H9 (cell line): ENCODE measurements around the gene ENOPH1. TPM values are rescaled to one million over a fixed set of nuclear protein-coding genes. Genes with fewer than 3 reads are reported as not detected.
A peak's percentile ranks its signal among the peaks of the same experiment; 100 is the strongest.

Experiments
- DNase-seq: peaks from one replicate; pipeline ENCODE4 v3.0.0-alpha.2; 2017
- H2AFZ ChIP-seq: one replicate; pipeline ENCODE4 v1.6.1; 2013; ENCODE audit warnings: mild to moderate bottlenecking, low read length, control low read depth, moderate library complexity
- H2AK5ac ChIP-seq: 2 replicates; pipeline ENCODE4 v1.6.1; 2013; ENCODE audit warnings: low read length, control low read depth, mixed read lengths; ENCODE audit not compliant: insufficient read length
- H2BK120ac ChIP-seq: one replicate; pipeline ENCODE4 v1.6.1; 2013; ENCODE audit warnings: low read depth, mild to moderate bottlenecking, low read length, control low read depth, inconsistent platforms; ENCODE audit not compliant: poor library complexity, severe bottlenecking
- H2BK12ac ChIP-seq: 2 replicates; pipeline ENCODE4 v1.6.1; 2013; ENCODE audit warnings: low read length, control low read depth, mixed read lengths, low read depth; ENCODE audit not compliant: insufficient read length
- H2BK15ac ChIP-seq: 2 replicates; pipeline ENCODE4 v1.6.1; 2013; ENCODE audit warnings: low read depth, low read length, control low read depth
- H2BK20ac ChIP-seq: one replicate; pipeline ENCODE4 v1.6.1; 2013; ENCODE audit warnings: low read depth, mild to moderate bottlenecking, low read length, control low read depth, inconsistent platforms; ENCODE audit not compliant: poor library complexity, severe bottlenecking
- H2BK5ac ChIP-seq: 2 replicates; pipeline ENCODE4 v1.6.1; 2013; ENCODE audit warnings: low read length, control low read depth, mixed read lengths; ENCODE audit not compliant: insufficient read length
- H3K14ac ChIP-seq: 2 replicates; pipeline ENCODE4 v1.6.1; 2013; ENCODE audit warnings: low read length, control low read depth; ENCODE audit not compliant: insufficient read depth
- H3K18ac ChIP-seq: 2 replicates; pipeline ENCODE4 v1.6.1; 2013; ENCODE audit warnings: low read depth, mild to moderate bottlenecking, mixed read lengths, low read length, control low read depth; ENCODE audit not compliant: insufficient read length
- H3K23ac ChIP-seq: 2 replicates; pipeline ENCODE4 v1.6.1; 2013; ENCODE audit warnings: low read length, control low read depth, mixed read lengths, low read depth; ENCODE audit not compliant: insufficient read length
- H3K23me2 ChIP-seq: 2 replicates; pipeline ENCODE4 v1.6.1; 2013; ENCODE audit warnings: low read depth, mild to moderate bottlenecking, mixed read lengths, low read length, control low read depth; ENCODE audit not compliant: insufficient read length, poor library complexity, severe bottlenecking
- H3K27ac ChIP-seq: 2 replicates; pipeline ENCODE4 v1.5.1; 2013; ENCODE audit warnings: low read length, control low read depth, mixed read lengths, low read depth; ENCODE audit not compliant: insufficient read length
- H3K27me3 ChIP-seq: 2 replicates; pipeline ENCODE4 v1.6.1; 2013; ENCODE audit warnings: low read length, control low read depth, inconsistent platforms; ENCODE audit not compliant: insufficient read depth
- H3K4ac ChIP-seq: 2 replicates; pipeline ENCODE4 v1.6.1; 2013; ENCODE audit warnings: low read depth, mild to moderate bottlenecking, control low read depth, inconsistent platforms, low read length, moderate library complexity
- H3K4me1 ChIP-seq: 2 replicates; pipeline ENCODE4 v1.6.1; 2013; ENCODE audit warnings: low read length, control low read depth, inconsistent platforms; ENCODE audit not compliant: insufficient read depth
- H3K4me2 ChIP-seq: 2 replicates; pipeline ENCODE4 v1.6.1; 2013; ENCODE audit warnings: low read length, control low read depth, mixed read lengths; ENCODE audit not compliant: insufficient read length, insufficient read depth
- H3K56ac ChIP-seq: 2 replicates; pipeline ENCODE4 v1.6.1; 2013; ENCODE audit warnings: low read depth, mild to moderate bottlenecking, mixed read lengths, low read length, control low read depth; ENCODE audit not compliant: insufficient read length
- H3K79me1 ChIP-seq: 2 replicates; pipeline ENCODE4 v1.6.1; 2013; ENCODE audit warnings: low read depth, mild to moderate bottlenecking, moderate library complexity, low read length, control low read depth, inconsistent platforms; ENCODE audit not compliant: insufficient read depth, poor library complexity, severe bottlenecking
- H3K79me2 ChIP-seq: 2 replicates; pipeline ENCODE4 v1.6.1; 2013; ENCODE audit warnings: low read length, control low read depth, inconsistent platforms; ENCODE audit not compliant: insufficient read depth
- H3K9ac ChIP-seq: 2 replicates; pipeline ENCODE4 v1.6.1; 2013; ENCODE audit warnings: low read length, control low read depth, mixed read lengths; ENCODE audit not compliant: insufficient read length; ENCODE audit errors: extremely low read depth
- H3K9me3 ChIP-seq: one replicate; pipeline ENCODE4 v1.6.1; 2013; ENCODE audit warnings: low read depth, low read length, inconsistent platforms; ENCODE audit not compliant: control insufficient read depth
- H3T11ph ChIP-seq: one replicate; pipeline ENCODE4 v1.6.1; 2013; ENCODE audit warnings: mild to moderate bottlenecking, low read length, control low read depth, inconsistent platforms
- H4K20me1 ChIP-seq: one replicate; pipeline ENCODE4 v1.6.1; 2013; ENCODE audit not compliant: control insufficient read depth, insufficient read length, insufficient read depth
- H4K5ac ChIP-seq: 2 replicates; pipeline ENCODE4 v1.6.1; 2013; ENCODE audit warnings: low read depth, mild to moderate bottlenecking, mixed read lengths, low read length, control low read depth; ENCODE audit not compliant: insufficient read length
- H4K8ac ChIP-seq: replicated peaks from 2 replicates; pipeline ENCODE4 v1.6.1; 2013; ENCODE audit warnings: low read length, control low read depth, mixed read lengths, low read depth; ENCODE audit not compliant: insufficient read length
- H4K91ac ChIP-seq: 2 replicates; pipeline ENCODE4 v1.6.1; 2013; ENCODE audit warnings: low read depth, mild to moderate bottlenecking, moderate library complexity, mixed read lengths, low read length, control low read depth; ENCODE audit not compliant: insufficient read length
- H3K27ac Mint-ChIP-seq, 3 experiments: 2 replicates in 2 of 3; 3 replicates in 1 of 3; pipeline ENCODE4 v1.8.0; 2020 to 2021; ENCODE audit warnings: mixed read lengths in 3 of 3, mild to moderate bottlenecking in 1 of 3, moderate library complexity in 1 of 3
- H3K27me3 Mint-ChIP-seq: 2 replicates; pipeline ENCODE4 v1.8.0; 2021; ENCODE audit warnings: low read depth, mild to moderate bottlenecking, moderate library complexity, mixed read lengths
- H3K36me3 Mint-ChIP-seq, 3 experiments: 2 replicates in 2 of 3; 3 replicates in 1 of 3; pipeline ENCODE4 v1.8.0; 2020 to 2021; ENCODE audit warnings: low read depth in 3 of 3, mixed read lengths in 3 of 3; ENCODE audit not compliant: insufficient read depth in 1 of 3
- H3K4me1 Mint-ChIP-seq, 2 experiments: 2 replicates each; pipeline ENCODE4 v1.8.0; 2020; ENCODE audit warnings: mixed read lengths in 2 of 2
- H3K4me3 Mint-ChIP-seq, 2 experiments: 2 replicates in 1 of 2; 3 replicates in 1 of 2; pipeline ENCODE4 v1.8.0; 2020 to 2021; ENCODE audit warnings: mild to moderate bottlenecking in 2 of 2, mixed read lengths in 2 of 2, moderate library complexity in 1 of 2
- H3K9me3 Mint-ChIP-seq, 2 experiments: 2 replicates in 1 of 2; 3 replicates in 1 of 2; pipeline ENCODE4 v1.8.0; 2020; ENCODE audit warnings: mild to moderate bottlenecking in 2 of 2, mixed read lengths in 2 of 2, moderate library complexity in 1 of 2
- CTCF ChIP-seq: fragments of 200-600 bp; sonication (generic); conservative IDR thresholded peaks from 3 replicates; pipeline ENCODE4 v1.8.0; 2021; ENCODE audit warnings: antibody characterized with exemption, mild to moderate bottlenecking
- WGBS: extraction: QIAGEN DNeasy Blood & Tissue Kit; methylation state at CpG from one replicate; pipeline ENCODE4 v1.1.7; 2013; ENCODE audit warnings: missing lambda C conversion rate, low lambda C conversion rate, mixed read lengths; ENCODE audit not compliant: insufficient read length; ENCODE audit errors: extremely low coverage; 5-methylcytosine and 5-hydroxymethylcytosine counted together
- total RNA-seq: library from RNA; stranded (reverse); gene quantifications from 2 replicates; pipeline ENCODE4 v1.2.1, GENCODE V29; 2021

Gene ENOPH1
- total RNA-seq, 1 experiment from 2014 or later = 62.4 TPM

GRCh38 chr4:82450966-82451755 lies 20.8 kb downstream of the ENOPH1 start:
- no peak overlapping the region for H2BK15ac ChIP-seq
- H3K9ac ChIP-seq = no peak overlapping the region
- no peaks in the 10 kb centered on the region for H4K20me1 ChIP-seq
- Mint-ChIP-seq H3K9me3 (no peaks in the 10 kb centered on the region), H3K27me3 (no peaks in the 10 kb centered on the region), H3K4me3 (no peak overlapping the region), H3K36me3 (peaks cover 54 to 76% (median 75%) of the 10 kb centered on the region in 3 experiments), H3K4me1 (peaks cover 7 to 8% of the 10 kb centered on the region in 2 experiments), H3K27ac (peak overlapping the region in 1 of 3 experiments; percentile 34; a peak in 2 of 7 replicates)
- peaks cover 9% of the 10 kb centered on the region for H3K79me2 ChIP-seq
- H3K27me3 ChIP-seq = no peaks in the 10 kb centered on the region
- H3K79me1 ChIP-seq = no peaks in the 10 kb centered on the region
- H3K9me3 ChIP-seq = no peaks in the 10 kb centered on the region
- no peak overlapping the region for H4K8ac ChIP-seq
- no peaks in the 10 kb centered on the region for H3K4me1 ChIP-seq
- no peak overlapping the region for H2BK120ac ChIP-seq
- no peak overlapping the region for H2BK20ac ChIP-seq
- H3K18ac ChIP-seq = no peak overlapping the region
- H3K27ac ChIP-seq = no peak overlapping the region
- no peak overlapping the region for H3T11ph ChIP-seq
- H3K4me2 ChIP-seq = no peak overlapping the region
- peak overlapping the region; percentile 53 for H2BK5ac ChIP-seq
- no CpG with 5 or more reads among the region's 13 CpGs for WGBS
- no peak overlapping the region for H2BK12ac ChIP-seq
- no peak overlapping the region for H3K14ac ChIP-seq
- H3K56ac ChIP-seq = no peak overlapping the region
- no peak for TF ChIP-seq CTCF
- no peak overlapping the region for H2AK5ac ChIP-seq
- no peak overlapping the region for H2AFZ ChIP-seq
- no peak for DNase-seq
- no peak overlapping the region for H4K5ac ChIP-seq
- no peaks in the 10 kb centered on the region for H3K23me2 ChIP-seq
- no peak overlapping the region for H4K91ac ChIP-seq
- H3K23ac ChIP-seq = no peak overlapping the region
- no peak overlapping the region for H3K4ac ChIP-seq
